SKM-1 (cell line): ENCODE measurements around the gene EFCAB8.
A peak's percentile ranks its signal among the peaks of the same experiment; 100 is the strongest.
"Not testable (repeated sequence)": the region's sequence is repeated elsewhere in the genome, so short reads cannot be mapped to it uniquely, and the experiment has no call there.

Experiments
- DNase-seq: peaks from one replicate; lab custom pipeline; 2025; ENCODE audit not compliant: unreplicated experiment; lab: John Stamatoyannopoulos, UW

Gene EFCAB8

DNA sequence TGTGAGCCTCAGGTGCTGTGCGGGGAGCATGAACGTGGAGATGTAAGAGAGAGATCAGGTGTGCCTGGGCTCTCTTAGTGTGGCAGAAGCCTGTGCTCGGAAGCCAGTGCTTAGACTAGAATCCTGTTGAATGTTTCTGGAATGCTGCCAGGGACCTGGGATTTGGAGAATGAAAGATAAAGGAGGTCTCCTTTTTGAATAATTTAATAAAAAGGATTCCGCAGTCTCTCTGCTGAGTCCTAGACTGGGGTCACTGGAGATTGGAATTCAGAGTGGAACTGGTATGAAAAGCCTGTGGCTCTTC is 18.8 kb upstream of the EFCAB8 start:
- DNase-seq = no peak

DNA sequence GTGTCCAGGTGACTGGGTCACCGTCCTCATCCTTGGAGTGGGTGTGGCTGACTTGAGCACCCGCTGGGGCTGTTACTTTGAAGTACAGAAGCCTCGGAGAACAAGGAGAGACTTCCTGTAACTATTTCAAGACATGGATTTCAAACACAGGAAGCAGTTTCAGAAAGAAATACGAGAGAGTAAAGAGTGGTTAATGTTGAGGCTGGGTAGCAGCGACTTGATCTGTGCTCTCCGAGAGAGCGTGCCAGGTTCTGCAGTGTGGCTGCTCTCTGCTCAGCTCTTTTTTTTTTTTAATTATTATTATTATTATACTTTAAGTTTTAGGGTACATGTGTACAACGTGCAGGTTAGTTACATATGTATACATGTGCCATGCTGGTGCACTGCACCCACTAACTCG is 17.5 kb upstream of the EFCAB8 start:
- no peak for DNase-seq

DNA sequence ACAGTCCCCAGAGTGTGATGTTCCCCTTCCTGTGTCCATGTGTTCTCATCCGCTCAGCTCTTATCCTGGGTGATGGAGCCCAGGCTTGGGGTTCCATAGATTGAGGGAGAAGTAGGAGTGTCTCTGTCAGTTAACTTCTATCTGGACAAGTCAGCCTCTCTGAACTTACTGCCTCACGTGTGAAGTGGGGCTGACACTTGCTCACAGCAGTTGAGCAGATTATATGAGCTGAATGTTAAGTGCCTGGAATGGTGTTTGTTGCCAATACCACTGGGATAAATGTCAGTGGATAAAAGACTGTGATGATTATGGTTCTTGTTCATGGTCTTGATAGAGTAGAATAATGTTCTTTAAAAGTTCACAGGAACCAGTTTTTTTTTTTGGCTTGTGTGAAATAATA is 17.1 kb upstream of the EFCAB8 start:
- DNase-seq = no peak

- DNase-seq = no peak
Observed at GRCh38 chr20:32842688-32843524, 15.8 kb upstream of the EFCAB8 start.

- DNase-seq = no peak
Observed at GRCh38 chr20:32845786-32846185, 12.9 kb upstream of the EFCAB8 start.

- DNase-seq = no peak
Observed at GRCh38 chr20:32846852-32847251, 11.9 kb upstream of the EFCAB8 start.

DNA sequence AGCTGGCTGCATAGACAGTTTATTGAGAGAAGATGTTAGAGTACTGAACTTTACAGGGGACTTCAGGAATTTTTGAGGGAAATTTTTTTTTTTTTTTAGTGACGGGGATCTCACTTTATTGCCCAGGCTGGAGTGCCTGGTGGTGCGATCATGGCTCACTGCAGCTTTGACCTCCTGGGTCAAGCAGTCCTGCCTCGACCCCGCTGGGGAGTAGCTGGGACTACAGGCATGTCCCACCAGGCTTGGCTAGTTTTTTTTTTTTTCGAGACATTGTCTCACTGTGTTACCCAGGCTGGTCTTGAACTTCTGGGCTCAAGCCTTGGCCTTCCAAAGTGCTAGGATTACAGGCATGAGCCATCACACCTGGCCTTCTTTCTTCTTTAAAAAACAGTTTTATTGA is 10.8 kb upstream of the EFCAB8 start:
- no peak for DNase-seq

DNA sequence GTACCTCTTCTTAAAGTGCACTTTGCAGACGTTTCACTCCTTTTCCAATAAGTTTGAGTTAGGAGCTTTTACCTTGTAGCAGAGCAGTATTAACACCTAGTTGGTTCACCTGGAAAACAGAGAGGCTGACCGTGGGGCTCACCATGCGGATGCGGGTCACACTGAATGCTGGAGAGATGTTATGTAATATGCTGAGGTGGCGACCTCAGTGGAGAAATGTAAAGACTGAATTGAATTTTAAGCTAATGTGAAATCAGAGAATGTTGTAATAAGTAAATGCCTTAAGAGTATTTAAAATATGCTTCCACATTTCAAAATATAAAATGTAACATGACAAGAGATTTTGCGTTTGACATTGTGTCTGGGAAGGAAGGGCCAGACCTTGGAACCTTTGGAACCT is 9.9 kb upstream of the EFCAB8 start:
- no peak for DNase-seq

DNA sequence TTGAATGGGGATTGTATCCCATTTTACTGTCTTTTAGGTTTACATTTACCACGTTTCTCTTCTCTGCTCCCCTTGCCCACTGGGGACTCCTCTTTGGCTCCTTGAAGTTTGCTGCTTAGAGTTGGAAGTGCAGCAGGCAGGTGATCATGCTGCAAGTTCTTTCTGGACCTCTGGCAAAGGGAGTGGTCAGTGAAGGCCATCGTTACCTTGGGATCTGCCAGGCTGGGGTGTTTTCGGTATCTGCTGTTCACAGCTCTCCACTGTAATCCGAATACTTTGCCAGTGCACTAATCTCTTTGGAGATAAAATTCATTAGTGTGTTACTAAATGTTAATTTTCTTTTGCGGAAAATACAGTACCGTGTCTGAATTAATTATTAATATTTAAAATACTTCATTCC is 9.1 kb upstream of the EFCAB8 start:
- DNase-seq = no peak

DNA sequence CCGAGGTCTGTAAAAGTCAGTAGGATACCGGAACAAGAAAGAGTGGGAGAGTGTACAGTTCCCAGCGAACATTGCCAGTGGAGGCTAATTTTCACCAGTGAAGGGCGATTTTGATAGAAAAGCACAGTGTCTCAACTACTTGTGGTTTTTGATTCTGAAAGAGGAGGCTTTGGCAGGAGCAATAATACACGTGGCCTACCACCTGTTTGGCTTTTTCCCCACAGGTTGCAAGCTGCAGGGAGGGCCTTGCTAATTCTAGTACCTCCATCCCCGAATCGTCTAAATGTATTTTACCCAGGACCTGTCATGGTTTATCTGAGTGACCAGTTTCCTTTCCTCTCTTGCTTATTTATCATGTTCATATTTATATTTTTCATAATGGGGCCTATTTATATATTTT is 3.3 kb upstream of the EFCAB8 start:
- DNase-seq = no peak

DNA sequence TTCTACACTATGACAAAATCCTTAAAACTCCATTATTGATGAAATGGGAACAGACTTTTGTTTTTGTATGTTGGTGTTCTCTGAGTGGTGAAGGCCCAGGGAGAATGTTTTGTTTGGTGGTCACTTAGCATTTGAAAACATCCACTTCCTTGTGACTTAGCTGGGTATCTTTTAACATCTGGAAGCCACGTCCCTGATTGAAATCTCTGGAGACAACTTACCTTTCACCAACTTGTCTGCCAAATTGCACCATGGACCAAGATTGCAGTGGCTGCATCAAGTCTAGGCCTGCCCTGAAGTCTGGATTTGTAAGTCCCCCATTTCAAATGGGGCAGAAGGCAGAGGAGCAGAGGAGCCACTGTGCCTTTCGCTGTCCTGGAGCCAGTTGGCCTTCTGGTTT is 534 bp upstream of the EFCAB8 start:
- no peak for DNase-seq

DNA sequence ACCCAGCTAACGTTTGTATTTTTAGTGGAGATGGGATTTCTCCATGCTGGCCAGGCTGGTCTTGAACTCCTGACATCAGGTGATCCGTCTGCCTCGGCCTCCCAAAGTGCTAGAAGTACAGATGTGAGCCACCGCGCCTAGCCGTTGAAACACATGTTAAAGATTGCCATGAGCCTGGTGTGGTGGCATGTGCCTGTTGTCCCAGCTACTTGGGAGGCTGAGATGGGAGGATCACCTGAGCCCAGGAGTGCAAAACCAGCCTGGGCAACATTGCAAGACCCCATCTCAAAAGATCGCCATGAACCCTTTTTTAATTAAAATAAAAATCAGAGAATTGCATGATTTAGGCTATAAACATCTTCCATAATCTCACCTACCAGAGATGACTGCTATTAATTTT is 2.7 kb downstream of the EFCAB8 start:
- no peak for DNase-seq

GRCh38 chr20:32869562-32869961 is 10.8 kb downstream of the EFCAB8 start:
- DNase-seq = no peak

GRCh38 chr20:32870526-32870925 is 11.8 kb downstream of the EFCAB8 start:
- not testable (repeated sequence) for DNase-seq

DNA sequence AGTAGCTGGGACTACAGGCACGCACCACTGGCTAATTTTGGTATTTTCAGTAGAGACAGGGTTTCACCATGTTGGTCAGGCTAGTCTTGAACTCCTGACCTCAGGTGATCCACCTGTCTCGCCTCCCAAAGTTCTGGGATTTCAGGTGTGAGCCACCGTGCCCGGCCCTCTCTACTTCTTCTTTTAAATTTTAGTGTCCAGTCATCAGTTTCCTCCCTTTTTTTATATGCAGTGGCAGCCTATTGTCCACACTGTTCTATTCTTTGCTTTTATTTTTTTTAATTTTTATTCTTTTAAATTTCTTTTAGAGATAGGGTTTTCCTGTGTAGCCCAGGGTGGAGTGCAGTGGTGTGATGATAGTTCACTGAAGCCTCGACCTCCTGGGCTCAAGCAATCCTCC is 12.3 kb downstream of the EFCAB8 start:
- DNase-seq = no peak

DNA sequence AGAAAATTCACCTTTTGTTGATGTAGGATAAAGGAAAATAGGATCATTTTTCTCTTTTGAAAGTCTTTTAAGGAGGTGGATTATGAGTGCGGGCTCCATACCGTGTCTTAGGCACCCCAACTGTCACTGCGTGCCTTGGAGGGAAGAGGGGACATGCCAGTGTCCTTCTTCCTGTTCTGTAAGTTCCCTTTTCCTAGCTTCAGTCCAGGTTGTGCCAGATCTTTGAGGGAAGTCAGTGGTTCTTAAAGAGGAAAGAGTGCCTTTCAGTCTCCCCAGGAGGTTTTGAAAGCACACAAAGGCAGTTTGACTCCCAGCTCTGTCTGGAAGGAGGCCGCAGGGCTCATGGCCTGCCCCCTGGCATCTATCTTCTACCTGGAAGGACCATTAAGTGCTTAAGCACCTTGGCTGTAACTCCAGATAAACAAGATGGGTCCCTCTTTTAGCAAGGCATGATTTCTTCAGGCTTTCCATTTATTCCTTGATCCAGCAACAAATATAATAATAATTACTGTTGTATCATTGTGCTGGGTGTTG is 13.0 kb downstream of the EFCAB8 start:
- peak; percentile 47 for DNase-seq

DNA sequence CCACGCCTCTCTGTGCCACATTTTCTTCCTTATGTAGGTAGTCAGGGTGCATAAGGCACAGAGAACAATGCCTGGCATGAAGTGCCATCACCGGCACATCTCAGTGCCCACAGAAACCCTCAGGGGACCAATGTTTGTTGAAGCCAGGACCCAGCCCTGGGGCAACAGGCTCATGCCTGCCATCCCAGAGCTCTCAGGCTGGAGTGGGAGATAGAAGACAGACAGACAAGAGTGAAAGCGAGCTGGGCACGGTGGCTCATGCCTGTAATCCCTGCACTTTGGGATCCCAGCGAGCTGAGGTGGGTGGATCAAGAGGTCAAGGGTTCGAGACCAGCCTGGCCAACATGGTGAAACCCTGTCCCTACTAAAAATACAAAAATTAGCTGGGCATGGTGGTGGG is 13.5 kb downstream of the EFCAB8 start:
- DNase-seq = no peak

- DNase-seq = no peak
Observed at GRCh38 chr20:32875673-32876072, 16.9 kb downstream of the EFCAB8 start.

GRCh38 chr20:32877507-32877906 is 18.8 kb downstream of the EFCAB8 start:
- no peak for DNase-seq

GRCh38 chr20:32878820-32879219 is 20.1 kb downstream of the EFCAB8 start:
- no peak for DNase-seq

- DNase-seq = no peak
Observed at GRCh38 chr20:32879538-32879937, 20.8 kb downstream of the EFCAB8 start.

DNA sequence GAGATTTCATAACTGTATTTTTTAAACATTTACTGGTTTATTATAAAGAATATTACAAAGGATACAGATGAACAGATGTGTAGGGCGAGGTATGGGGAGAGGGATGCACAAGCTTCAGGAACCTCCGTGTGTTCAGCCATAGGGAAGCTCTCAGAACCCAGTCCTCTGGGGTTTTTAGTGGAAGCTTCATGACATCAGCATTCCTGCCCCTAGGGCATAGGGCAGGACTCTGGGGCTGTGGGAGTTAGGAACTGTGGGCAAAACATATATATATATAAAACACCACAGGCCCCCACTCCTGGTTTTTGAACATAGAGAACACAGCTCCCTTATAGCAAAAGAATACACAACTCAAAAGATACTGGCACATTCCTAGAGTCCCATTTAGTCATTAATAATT is 21.9 kb downstream of the EFCAB8 start:
- no peak for DNase-seq

GRCh38 chr20:32883081-32883480 is 24.4 kb downstream of the EFCAB8 start:
- DNase-seq = no peak
